HCT116 (cell line): ENCODE results near the gene TES. TPM values are rescaled to one million over a fixed set of nuclear protein-coding genes. Genes with fewer than 3 reads are reported as not detected.

ENCODE experiments used
- ATAC-seq: fragments of 200-7000 bp; cut with Tn5 transposase; 2 replicates; pipeline ENCODE4 v1.9.1; 2020; ENCODE audit warnings: mild to moderate bottlenecking, moderate library complexity
- BruUV-seq: library from RNA; stranded (reverse); fragments of 400-500 nt; replicated peaks from 2 replicates; lab custom pipeline; 2021; lab: Mats Ljungman, UMichigan
- CTCF ChIA-PET: fragments of 300-600 bp; sonication (Branson Sonifier 250); formaldehyde crosslinking; loops from one replicate; lab custom pipeline; 2021; ENCODE audit warnings: antibody characterized with exemption; lab: Charles Lee
- POLR2A ChIA-PET: fragments of 300-600, 350-600 bp; sonication (Branson Sonifier 250); formaldehyde crosslinking; loops from one replicate; lab custom pipeline; 2021; ENCODE audit warnings: antibody characterized with exemption; lab: Charles Lee
- RAD21 ChIA-PET, 2 experiments: fragments of 300-600 bp; sonication (Branson Sonifier 250); formaldehyde crosslinking; loops; one replicate each; lab custom pipeline; 2023; ENCODE audit warnings: low total read pairs in 2 of 2; ENCODE audit not compliant: uncharacterized antibody in 2 of 2, unreplicated experiment in 2 of 2, low non-redundant PET in 1 of 2; lab: Charles Lee
- DNase-seq: peaks from one replicate; pipeline ENCODE4 v3.0.0-alpha.2; 2010; ENCODE audit warnings: low read depth, low spot score
- H2AFZ ChIP-seq: fragments of 200-600 bp; shearing (Covaris generic), sonication (generic); 2 replicates; pipeline ENCODE4 v1.6.1; 2017; ENCODE audit warnings: low read depth, mixed run types, mixed read lengths, antibody characterized with exemption, low read length; ENCODE audit not compliant: poor library complexity, severe bottlenecking
- H3K27ac ChIP-seq: 2 replicates; pipeline ENCODE4 v1.5.1; 2012; ENCODE audit warnings: low read depth, low read length
- H3K27me3 ChIP-seq: fragments of 200-600 bp; sonication (generic); 2 replicates; pipeline ENCODE4 v1.6.1; 2016; ENCODE audit warnings: mixed run types, low read length, mixed read lengths; ENCODE audit not compliant: insufficient read depth
- H3K36me3 ChIP-seq, 2 experiments: fragments of 200-500 bp in 1 of 2; fragments of 200-600 bp in 1 of 2; sonication (Bioruptor generic) in 1 of 2; sonication (generic) in 1 of 2; 2 replicates each; pipeline versions ENCODE4 v1.5.1 to v1.6.1; 2014 to 2016; ENCODE audit warnings: low read length in 2 of 2, inconsistent platforms in 1 of 2, mixed read lengths in 1 of 2, mixed run types in 1 of 2; ENCODE audit not compliant: insufficient read depth in 2 of 2, control insufficient read depth in 1 of 2
- H3K4me1 ChIP-seq, 2 experiments: fragments of 200-600 bp in 1 of 2; sonication (generic) in 1 of 2; 2 replicates each; pipeline versions ENCODE4 v1.5.1 to v1.6.1; 2012 to 2017; ENCODE audit warnings: low read length in 2 of 2, inconsistent platforms in 1 of 2, mild to moderate bottlenecking in 1 of 2, mixed read lengths in 1 of 2, mixed run types in 1 of 2, moderate library complexity in 1 of 2; ENCODE audit not compliant: insufficient read depth in 2 of 2, control insufficient read depth in 1 of 2
- H3K4me2 ChIP-seq: fragments of 200-600 bp; sonication (generic); 2 replicates; pipeline ENCODE4 v1.6.1; 2017; ENCODE audit warnings: mixed run types, low read length, mixed read lengths
- H3K4me3 ChIP-seq, 2 experiments: fragments of 200-600 bp in 1 of 2; sonication (generic) in 1 of 2; replicated peaks in 1 of 2; 2 replicates each; pipeline ENCODE4 v1.5.1; 2011 to 2016; ENCODE audit warnings: low read length in 2 of 2, control low read depth in 1 of 2, low read depth in 1 of 2, mild to moderate bottlenecking in 1 of 2, mixed read lengths in 1 of 2, mixed run types in 1 of 2
- H3K79me2 ChIP-seq: fragments of 200-600 bp; sonication (generic); 2 replicates; pipeline ENCODE4 v1.6.1; 2017; ENCODE audit warnings: mild to moderate bottlenecking, mixed run types, low read length, moderate library complexity, mixed read lengths; ENCODE audit not compliant: insufficient read depth
- H3K9ac ChIP-seq: fragments of 200-600 bp; sonication (generic); 2 replicates; pipeline ENCODE4 v1.6.1; 2016; ENCODE audit warnings: low read length, mixed read lengths
- H3K9me2 ChIP-seq: fragments of 200-600 bp; sonication (generic), shearing (Covaris generic); 2 replicates; pipeline ENCODE4 v1.6.1; 2017; ENCODE audit warnings: mixed run types, mild to moderate bottlenecking, moderate library complexity; ENCODE audit not compliant: insufficient read depth
- H3K9me3 ChIP-seq, 2 experiments: fragments of 200-500 bp in 1 of 2; fragments of 200-600 bp in 1 of 2; sonication (Bioruptor generic) in 1 of 2; sonication (generic) in 1 of 2; 2 replicates each; pipeline ENCODE4 v1.6.1; 2014 to 2017; ENCODE audit warnings: low read length in 2 of 2, mixed read lengths in 2 of 2, inconsistent platforms in 1 of 2, low read depth in 1 of 2, mild to moderate bottlenecking in 1 of 2, mixed run types in 1 of 2, moderate library complexity in 1 of 2; ENCODE audit not compliant: control insufficient read depth in 1 of 2, insufficient read depth in 1 of 2
- H4K20me1 ChIP-seq: fragments of 200-600 bp; sonication (generic), shearing (Covaris generic); 2 replicates; pipeline ENCODE4 v1.6.1; 2017; ENCODE audit warnings: mixed run types, mild to moderate bottlenecking, moderate library complexity; ENCODE audit not compliant: insufficient read depth
- CBX3 ChIP-seq: IDR thresholded peaks from 2 replicates; pipeline ENCODE4 v1.6.1; 2012; ENCODE audit warnings: low read depth
- CTCF ChIP-seq, 3 experiments: fragments of 200-600 bp in 1 of 3; sonication (generic) in 1 of 3; IDR thresholded peaks in 2 of 3; conservative IDR thresholded peaks in 1 of 3; 2 replicates each; pipeline ENCODE4 v1.5.1; 2012 to 2017; ENCODE audit warnings: low read depth in 2 of 3, low read length in 2 of 3, antibody characterized with exemption in 1 of 3, borderline replicate concordance in 1 of 3, control low read depth in 1 of 3, mild to moderate bottlenecking in 1 of 3, mixed read lengths in 1 of 3, mixed run types in 1 of 3, moderate library complexity in 1 of 3; ENCODE audit not compliant: insufficient read depth in 1 of 3
- FOSL1 ChIP-seq: IDR thresholded peaks from 2 replicates; pipeline ENCODE4 v1.6.1; 2012; ENCODE audit warnings: low read depth
- JUND ChIP-seq: IDR thresholded peaks from 2 replicates; pipeline ENCODE4 v1.6.1; 2012
- MAX ChIP-seq: IDR thresholded peaks from 2 replicates; pipeline ENCODE4 v1.6.1; 2012
- POLR2AphosphoS5 ChIP-seq: IDR thresholded peaks from 2 replicates; pipeline ENCODE4 v1.6.1; 2011; ENCODE audit warnings: mild to moderate bottlenecking, low read depth, low read length, moderate library complexity
- RAD21 ChIP-seq: IDR thresholded peaks from 2 replicates; pipeline ENCODE4 v1.6.1; 2012; ENCODE audit warnings: low read depth, mild to moderate bottlenecking
- SRF ChIP-seq: IDR thresholded peaks from 2 replicates; pipeline ENCODE4 v1.6.1; 2012; ENCODE audit warnings: low read depth
- YY1 ChIP-seq: IDR thresholded peaks from 2 replicates; pipeline ENCODE4 v1.6.1; 2011; ENCODE audit warnings: low read length, low read depth, moderate library complexity, mild to moderate bottlenecking; ENCODE audit not compliant: insufficient replicate concordance; ENCODE audit errors: extremely low read depth
- ZNF274 ChIP-seq: fragments of 200-500 bp; sonication (Bioruptor generic); IDR thresholded peaks from 2 replicates; pipeline ENCODE4 v1.6.1; 2014; ENCODE audit warnings: mild to moderate bottlenecking, low read depth, low read length, inconsistent platforms
- intact Hi-C: fragments of 100-400 bp; cut with micrococcal nuclease; formaldehyde crosslinking; loops from 2 replicates; pipeline ENCODE4 v1.10.0; 2022
- total RNA-seq: library from RNA; stranded (reverse); gene quantifications from one replicate; pipeline ENCODE4 v1.2.1, GENCODE V29; 2021; ENCODE audit not compliant: unreplicated experiment

The TES gene
- total RNA-seq, 1 experiment from 2014 or later: 129 TPM

- ChIA-PET CTCF (interaction anchor here (1.2 to 2.5 kb wide), 3 partner anchors 9 to 39 kb away, joined by 3 to 7 read pairs (median 3); partner anchors contain the start of gene TES), POLR2A (interaction anchor here (1.0 kb wide), 1 partner anchor 9 kb away, joined by 4 read pairs; the partner anchor contains the start of gene TES), RAD21 (no interaction called here)
- H3K79me2 ChIP-seq: peaks cover 95% of the 10 kb centered on the region
- H2AFZ ChIP-seq: no peak overlapping the region
- DNase-seq (no peak), ATAC-seq (no peak)
- no TSS peak for BruUV-seq
- H3K9me2 ChIP-seq: no peaks in the 10 kb centered on the region
- peaks cover 27% of the 10 kb centered on the region; the same call in 1 of the 2 replicates for H4K20me1 ChIP-seq
- peaks cover 67 to 81% of the 10 kb centered on the region in 2 experiments for H3K4me1 ChIP-seq
- H3K9me3 ChIP-seq: no peaks in the 10 kb centered on the region
- peak overlapping the region; percentile 59; the same call in 1 of the 2 replicates for H3K27ac ChIP-seq
- no peaks in the 10 kb centered on the region for H3K27me3 ChIP-seq
- H3K4me3 ChIP-seq: no peak overlapping the region
- peak overlapping the region; percentile 77 for H3K4me2 ChIP-seq
- H3K9ac ChIP-seq: 0 out of 2 replicates have a peak overlapping the region, but pooled peaks have one; percentile 8
- TF ChIP-seq MAX: no peak
- TF ChIP-seq ZNF274: no peak
- no peak for TF ChIP-seq YY1
- no peak for TF ChIP-seq CTCF (IDR thresholded peaks at IDR 0.05 in 2 of 3, conservative IDR thresholded peaks at IDR 0.05 in 1 of 3; ENCODE audit: borderline replicate concordance in 1 of 3, insufficient read depth in 1 of 3, low read depth in 2 of 3, low read length in 2 of 3)
- TF ChIP-seq SRF: no peak
- no peak for TF ChIP-seq FOSL1
- TF ChIP-seq POLR2AphosphoS5: no peak
- no peak for TF ChIP-seq CBX3
- no peak for TF ChIP-seq RAD21
- TF ChIP-seq JUND: no peak
- H3K36me3 ChIP-seq: no peaks in the 10 kb centered on the region
- intact Hi-C loops: no loop called here
These were observed 8.9 kb downstream of the TES start for GRCh38 chr7:116219288-116219687.
